Lower lobe of right lung (tissue), 2 donors: ENCODE results near the gene VPS37D. TPM values are rescaled to one million over a fixed set of nuclear protein-coding genes. Genes with fewer than 3 reads are reported as not detected.
"Not testable (repeated sequence)": the region's sequence is repeated elsewhere in the genome, so short reads cannot be mapped to it uniquely, and the experiment has no call there.

Experiments
- ATAC-seq, 2 donors: fragments of 200-7000 bp; cut with Tn5 transposase; one replicate each; pipeline ENCODE4 v1.9.1; 2020 to 2022; ENCODE audit warnings: mild to moderate bottlenecking in 2 of 2, moderate library complexity in 2 of 2
- DNase-seq: peaks from one replicate; pipeline ENCODE4 v3.0.0-alpha.2; 2020
- H3K27ac ChIP-seq: fragments of 200-600 bp; one replicate; pipeline ENCODE4 v1.8.0; 2022
- H3K27me3 ChIP-seq: fragments of 200-600 bp; one replicate; pipeline ENCODE4 v1.8.0; 2022; ENCODE audit warnings: low read depth
- H3K36me3 ChIP-seq: fragments of 200-600 bp; one replicate; pipeline ENCODE4 v1.8.0; 2022; ENCODE audit warnings: mild to moderate bottlenecking
- H3K4me1 ChIP-seq: fragments of 200-600 bp; one replicate; pipeline ENCODE4 v1.8.0; 2022
- H3K4me3 ChIP-seq: fragments of 200-600 bp; one replicate; pipeline ENCODE4 v1.8.0; 2022; ENCODE audit warnings: mild to moderate bottlenecking
- H3K9me3 ChIP-seq: fragments of 200-600 bp; one replicate; pipeline ENCODE4 v1.8.0; 2022
- intact Hi-C: fragments of 100-400 bp; cut with DNase I; formaldehyde crosslinking; loops from one replicate; pipeline ENCODE4 v1.11.0; 2022
- total RNA-seq: library from RNA; stranded (reverse); fragmentation: NEBNext Ultra II Directional; extraction: Animal tissue kit (Norgen Biotek cat#: 25700); gene quantifications from one replicate; pipeline ENCODE4 v1.2.1, GENCODE V29; 2021
- TF ChIP-seq, protein P1 (sequence below): fragments of 200-600 bp; IDR thresholded peaks from one replicate; pipeline ENCODE4 v1.8.0; 2022; ENCODE audit warnings: antibody characterized with exemption, mild to moderate bottlenecking
- donor health status: DM: no; HTN: yes; CAD: no; lungs with severe emphysema.

Gene VPS37D
- total RNA-seq, 1 donor from 2014 or later, result 1.3 TPM

DNA sequence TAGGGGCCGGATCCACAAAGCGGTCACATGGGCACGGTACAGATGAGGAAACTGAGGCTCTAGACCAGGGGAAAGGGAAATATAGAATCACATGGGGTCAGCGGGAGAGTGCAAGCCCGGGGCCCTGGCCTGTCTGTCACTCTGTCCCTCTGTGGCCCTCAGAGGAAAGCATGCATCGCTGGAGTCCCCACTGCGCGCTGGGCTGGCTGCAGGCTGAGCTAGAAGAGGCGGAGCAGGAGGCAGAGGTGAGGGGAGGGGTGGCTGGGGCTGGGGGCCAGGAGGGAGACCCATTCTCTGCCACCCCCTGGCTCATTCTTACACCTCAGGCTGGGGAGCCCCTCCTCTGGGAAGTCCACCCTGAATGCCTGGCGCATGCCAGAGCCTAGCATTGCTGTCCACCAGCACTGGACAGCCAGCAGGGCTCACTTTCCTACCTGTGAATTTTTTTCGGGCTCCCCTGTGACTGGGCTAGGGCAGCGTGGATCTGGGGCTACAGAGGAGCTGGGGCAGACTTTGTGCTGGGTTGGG is 2.3 kb downstream of the VPS37D start:
- intact Hi-C loops, result no loop called here
- Histone ChIP-seq H3K27ac (no peak overlapping the region), H3K4me1 (peaks cover 8% of the 10 kb centered on the region), H3K9me3 (no peaks in the 10 kb centered on the region), H3K27me3 (no peaks in the 10 kb centered on the region), H3K4me3 (no peak overlapping the region), H3K36me3 (no peaks in the 10 kb centered on the region)
- ATAC-seq, result no peak
- no peak for DNase-seq
- TF ChIP-seq, protein P1, sequence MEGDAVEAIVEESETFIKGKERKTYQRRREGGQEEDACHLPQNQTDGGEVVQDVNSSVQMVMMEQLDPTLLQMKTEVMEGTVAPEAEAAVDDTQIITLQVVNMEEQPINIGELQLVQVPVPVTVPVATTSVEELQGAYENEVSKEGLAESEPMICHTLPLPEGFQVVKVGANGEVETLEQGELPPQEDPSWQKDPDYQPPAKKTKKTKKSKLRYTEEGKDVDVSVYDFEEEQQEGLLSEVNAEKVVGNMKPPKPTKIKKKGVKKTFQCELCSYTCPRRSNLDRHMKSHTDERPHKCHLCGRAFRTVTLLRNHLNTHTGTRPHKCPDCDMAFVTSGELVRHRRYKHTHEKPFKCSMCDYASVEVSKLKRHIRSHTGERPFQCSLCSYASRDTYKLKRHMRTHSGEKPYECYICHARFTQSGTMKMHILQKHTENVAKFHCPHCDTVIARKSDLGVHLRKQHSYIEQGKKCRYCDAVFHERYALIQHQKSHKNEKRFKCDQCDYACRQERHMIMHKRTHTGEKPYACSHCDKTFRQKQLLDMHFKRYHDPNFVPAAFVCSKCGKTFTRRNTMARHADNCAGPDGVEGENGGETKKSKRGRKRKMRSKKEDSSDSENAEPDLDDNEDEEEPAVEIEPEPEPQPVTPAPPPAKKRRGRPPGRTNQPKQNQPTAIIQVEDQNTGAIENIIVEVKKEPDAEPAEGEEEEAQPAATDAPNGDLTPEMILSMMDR, result no peak

GRCh38 chr7:73671322-73671661 is 3.7 kb downstream of the VPS37D start:
- intact Hi-C loops, result no loop called here

GRCh38 chr7:73671857-73672445 is 4.3 kb downstream of the VPS37D start:
- peaks cover 8% of the 10 kb centered on the region for H3K4me1 ChIP-seq
- ATAC-seq, result no peak
- TF ChIP-seq, protein P1, result no peak
- intact Hi-C loops, result no loop called here
- no peak overlapping the region for H3K4me3 ChIP-seq
- no peaks in the 10 kb centered on the region for H3K27me3 ChIP-seq
- DNase-seq, result no peak
- no peak overlapping the region for H3K27ac ChIP-seq
- no peaks in the 10 kb centered on the region for H3K9me3 ChIP-seq
- no peaks in the 10 kb centered on the region for H3K36me3 ChIP-seq

More at GRCh38 chr7:73671322-73671661, 3.7 kb downstream of the VPS37D start:
- no peak for DNase-seq
- Histone ChIP-seq H3K27ac (no peak overlapping the region), H3K4me1 (peaks cover 8% of the 10 kb centered on the region), H3K27me3 (no peaks in the 10 kb centered on the region), H3K36me3 (no peaks in the 10 kb centered on the region), H3K4me3 (no peak overlapping the region), H3K9me3 (no peaks in the 10 kb centered on the region)
- TF ChIP-seq, protein P1, result no peak
- no peak for ATAC-seq

GRCh38 chr7:73674468-73675124 is 7.0 kb downstream of the VPS37D start:
- no peak overlapping the region for H3K4me3 ChIP-seq
- no peak for DNase-seq
- intact Hi-C loops, result no loop called here
- no peak overlapping the region for H3K27ac ChIP-seq
- TF ChIP-seq, protein P1, result no peak
- no peaks in the 10 kb centered on the region for H3K27me3 ChIP-seq
- peaks cover 14% of the 10 kb centered on the region for H3K36me3 ChIP-seq
- no peak for ATAC-seq
- no peaks in the 10 kb centered on the region for H3K4me1 ChIP-seq
- H3K9me3 ChIP-seq, result no peaks in the 10 kb centered on the region

- ATAC-seq, H3K9me3 ChIP-seq, H3K27ac ChIP-seq, DNase-seq, intact Hi-C loops, H3K4me3 ChIP-seq, H3K27me3 ChIP-seq: not testable (repeated sequence)
- Histone ChIP-seq H3K4me1 (peaks cover 12% of the 10 kb centered on the region), H3K36me3 (peaks cover 14% of the 10 kb centered on the region)
Observed at GRCh38 chr7:73676062-73676461, 8.4 kb downstream of the VPS37D start.

- H3K36me3 ChIP-seq, result peaks cover 14% of the 10 kb centered on the region
- H3K4me3 ChIP-seq, result no peak overlapping the region
- no peaks in the 10 kb centered on the region for H3K27me3 ChIP-seq
- DNase-seq (no peak), ATAC-seq (no peak)
- peaks cover 28% of the 10 kb centered on the region for H3K4me1 ChIP-seq
- no peak overlapping the region for H3K27ac ChIP-seq
- intact Hi-C loops, result no loop called here
- H3K9me3 ChIP-seq, result no peaks in the 10 kb centered on the region
- TF ChIP-seq, protein P1, result no peak
Observed at GRCh38 chr7:73678862-73679261, 11.2 kb downstream of the VPS37D start.
